HG02610 (cell line): ENCODE data around the gene RGS14.
"Not testable (repeated sequence)": the region's sequence is repeated elsewhere in the genome, so short reads cannot be mapped to it uniquely, and the experiment has no call there.

Source experiments
- ATAC-seq: cut with Tn5 transposase; IDR thresholded peaks from one replicate; pipeline ENCODE4 v1.9.1; 2021; ENCODE audit warnings: mild to moderate bottlenecking, moderate library complexity; ENCODE audit not compliant: unreplicated experiment

Gene RGS14

DNA sequence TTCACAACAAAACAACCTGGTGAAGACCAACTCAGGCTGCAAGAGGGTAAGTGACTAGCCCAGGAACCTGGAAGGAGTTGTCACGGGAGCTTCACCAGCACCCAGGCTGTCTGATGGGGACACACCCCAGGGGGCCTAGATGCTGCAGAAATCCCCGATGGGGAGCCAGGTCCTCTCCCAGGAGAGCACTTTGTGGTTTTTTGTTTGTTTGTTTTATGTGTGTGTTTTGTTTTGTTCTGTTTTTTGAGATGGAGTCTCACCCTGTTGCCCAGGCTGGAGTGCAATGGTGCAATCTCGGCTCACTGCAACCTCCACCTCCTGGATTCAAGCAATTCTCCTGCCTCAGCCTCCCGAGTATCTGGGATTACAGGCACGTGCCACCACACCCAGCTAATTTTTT lies 17.8 kb downstream of the RGS14 start:
- ATAC-seq: not testable (repeated sequence)

DNA sequence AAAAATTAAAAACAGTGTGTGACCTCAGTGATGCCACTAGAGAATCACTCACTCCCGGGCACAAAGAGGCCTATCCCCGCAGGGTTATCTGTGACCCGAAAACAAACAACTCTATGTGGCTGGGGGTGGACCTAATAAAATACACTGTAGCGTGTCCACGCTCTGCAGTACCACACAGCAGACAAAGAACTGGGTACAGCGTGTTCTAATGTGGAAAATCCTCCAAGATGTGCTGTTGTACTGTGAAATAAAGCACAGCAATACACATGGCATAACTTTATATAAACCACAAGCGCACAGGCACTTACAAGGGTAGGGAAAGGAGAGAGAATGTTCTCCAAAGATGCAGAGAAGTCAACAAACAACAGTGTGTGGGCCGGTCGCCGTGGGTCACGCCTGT lies 18.4 kb downstream of the RGS14 start:
- no peak for ATAC-seq

DNA sequence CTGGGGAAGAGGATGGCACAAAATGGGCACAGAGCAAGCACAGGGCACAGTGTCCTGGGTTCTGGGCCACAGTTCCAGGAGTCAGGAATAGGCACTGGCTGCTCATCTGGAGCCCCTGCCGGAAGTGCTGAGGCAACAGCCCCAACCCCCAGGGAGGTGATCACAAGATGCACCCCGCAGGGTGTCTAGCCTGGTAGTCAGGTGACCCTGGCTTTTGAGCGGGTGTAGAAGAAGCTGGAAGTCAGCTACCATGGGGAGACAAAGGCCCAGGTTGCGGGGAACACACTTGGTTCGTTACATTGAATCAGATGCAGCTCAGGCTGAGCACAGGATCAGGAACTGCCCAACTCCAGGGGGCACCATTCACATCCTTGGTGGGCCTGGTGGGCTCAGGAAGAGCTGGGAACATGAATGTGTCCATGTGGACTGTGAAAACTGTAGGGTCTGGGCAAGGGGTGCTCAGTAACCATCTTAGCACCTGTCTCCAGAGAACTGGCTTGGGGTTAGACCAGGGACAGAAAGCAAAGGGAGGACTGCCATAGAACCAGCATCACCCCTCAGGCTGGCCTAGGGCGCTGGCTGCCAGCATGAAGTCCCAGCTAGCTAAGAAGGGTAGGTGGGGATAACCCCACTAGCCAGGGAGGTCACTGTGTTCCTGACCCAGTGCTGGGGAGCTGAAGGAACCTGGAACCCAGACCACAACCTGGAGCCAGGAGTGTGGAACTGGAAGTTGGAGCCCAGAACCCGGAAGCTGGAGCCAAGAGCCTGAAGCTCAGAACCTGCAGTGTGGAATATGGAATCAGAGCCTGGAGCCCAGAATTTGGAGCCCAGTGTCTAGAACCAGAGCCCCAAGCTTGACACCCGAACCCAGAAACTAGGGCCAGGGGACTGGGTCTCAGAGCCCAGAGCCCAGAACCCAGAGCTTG lies 20.4 kb downstream of the RGS14 start:
- no peak for ATAC-seq

DNA sequence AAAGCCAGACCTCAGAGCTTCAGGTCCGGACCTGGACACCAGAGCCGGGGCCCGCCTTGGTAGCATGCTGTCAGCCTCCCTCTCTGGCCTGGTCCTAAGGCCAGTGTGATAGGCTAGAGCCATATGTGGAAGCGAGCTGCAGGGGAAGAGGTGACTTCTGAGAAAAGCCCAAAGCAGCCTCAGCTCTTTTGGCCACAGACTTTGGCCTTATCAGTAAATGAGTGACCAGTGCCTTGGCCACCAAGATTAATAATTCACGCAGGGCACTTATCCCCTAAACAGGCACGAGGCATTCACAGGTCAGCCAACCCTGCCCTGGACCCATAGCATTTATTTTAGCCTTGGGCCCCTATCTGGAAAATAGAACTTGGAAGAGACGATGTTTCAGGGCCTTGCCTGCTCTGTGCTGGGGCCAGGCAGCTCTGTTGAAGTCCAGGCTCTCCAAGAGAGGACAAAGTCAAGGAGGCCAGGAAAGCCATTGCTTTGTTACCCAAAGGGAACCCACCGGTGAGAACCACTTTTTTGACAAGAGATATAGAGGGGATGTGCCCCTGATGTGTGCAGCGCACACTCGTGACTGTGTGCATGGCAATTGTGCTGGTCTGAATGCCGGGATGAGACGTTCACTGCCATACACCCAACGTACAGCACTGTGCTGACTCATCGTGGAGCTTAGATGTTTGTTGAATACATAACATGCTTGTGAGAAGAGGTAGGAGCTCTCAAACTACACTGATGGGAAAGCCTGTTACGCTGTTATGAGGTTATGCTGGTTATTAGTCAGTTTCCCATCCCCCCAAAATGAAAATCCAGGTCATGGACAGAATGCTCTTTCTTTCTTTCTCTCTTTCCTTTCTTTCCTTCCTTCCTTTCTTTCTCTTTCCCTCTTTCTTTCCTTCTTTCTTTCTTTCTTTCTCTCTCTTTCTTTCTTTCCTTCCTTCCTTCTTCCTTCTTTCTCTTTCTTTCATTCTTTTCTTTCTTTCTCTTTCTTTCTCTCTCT lies 21.5 kb downstream of the RGS14 start:
- ATAC-seq: peak; percentile 76

DNA sequence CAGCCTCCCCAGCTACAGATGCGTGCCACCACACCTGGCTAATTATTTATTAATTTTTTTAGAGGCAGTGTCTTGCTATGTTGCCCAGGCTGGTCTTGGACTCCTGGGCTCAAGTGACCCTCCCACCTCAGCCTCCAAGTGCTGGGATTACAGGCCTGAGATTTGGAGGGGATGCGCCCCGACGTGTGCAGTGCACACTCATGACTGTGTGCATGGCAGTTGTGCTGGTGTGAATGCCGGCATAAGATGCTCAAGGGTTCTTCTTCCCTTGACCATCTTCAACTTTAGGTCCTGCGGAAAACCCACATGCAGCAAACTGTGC lies 23.0 kb downstream of the RGS14 start:
- ATAC-seq: no peak

DNA sequence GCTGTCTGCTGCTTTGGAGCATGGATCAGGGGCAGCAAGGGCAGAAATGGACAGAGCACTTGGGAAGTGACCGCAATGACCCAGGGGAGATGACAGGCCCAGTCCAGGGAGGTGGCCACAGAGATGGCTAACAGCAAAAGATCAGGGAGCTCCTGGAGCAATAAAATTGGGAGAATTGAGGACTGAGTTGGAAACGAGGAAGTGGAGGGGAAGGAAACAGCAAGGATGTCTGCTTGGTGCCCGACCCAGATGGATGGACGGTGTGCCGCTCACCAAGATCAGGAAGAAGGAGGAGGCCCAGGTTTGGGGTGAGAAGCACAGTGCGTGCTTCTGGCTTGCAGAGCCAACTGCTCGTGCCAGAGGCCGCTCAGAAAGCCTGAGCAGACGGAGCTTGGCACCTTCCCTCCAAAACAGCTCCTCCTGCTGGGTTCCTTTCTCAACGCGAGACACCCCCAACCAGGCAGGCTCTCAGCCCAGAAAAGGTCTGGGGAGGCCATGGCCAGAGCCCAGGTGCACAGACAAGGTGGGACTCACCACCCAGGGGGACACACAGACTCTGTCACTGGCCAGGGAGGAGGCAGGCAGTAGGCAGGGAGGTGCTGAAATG lies 24.8 kb downstream of the RGS14 start:
- no peak for ATAC-seq

DNA sequence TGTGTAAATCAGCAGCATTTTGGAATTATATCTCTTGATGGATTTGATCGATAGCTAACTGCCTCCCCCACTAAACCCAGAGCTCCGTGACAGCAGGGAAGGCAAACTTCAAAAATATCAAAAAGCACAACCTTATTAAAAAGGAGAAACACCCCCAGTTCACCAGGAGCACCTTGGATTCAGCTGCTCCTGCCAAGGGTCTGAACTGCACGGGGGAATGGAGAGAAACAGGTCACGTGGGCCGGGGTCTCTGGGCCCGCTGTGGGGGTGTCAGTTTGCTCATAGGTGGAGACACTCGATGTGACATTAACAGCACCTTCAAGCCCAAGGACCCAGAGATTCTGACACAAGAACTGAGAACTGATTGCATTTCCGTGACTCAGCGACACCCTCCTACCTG lies 25.5 kb downstream of the RGS14 start:
- ATAC-seq: no peak

DNA sequence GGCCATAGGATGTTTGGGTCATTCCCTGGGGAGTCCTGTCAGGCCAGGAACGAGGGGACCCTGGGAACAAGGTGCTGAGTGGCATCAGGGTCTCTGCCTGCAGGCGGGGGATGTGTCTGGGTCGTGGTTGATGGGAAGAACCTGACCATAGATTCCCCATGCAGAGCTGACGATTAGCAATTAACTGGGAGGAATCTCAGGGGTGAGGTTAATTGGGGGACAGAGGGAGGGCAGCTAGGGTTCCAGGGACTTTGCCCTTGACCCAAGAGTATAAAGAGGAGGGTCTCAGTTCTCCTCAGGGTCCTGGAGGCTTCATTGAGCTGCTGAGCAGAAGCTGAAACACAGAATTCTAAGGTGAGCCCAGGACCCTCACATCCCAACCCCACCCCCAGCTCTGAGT lies 26.4 kb downstream of the RGS14 start, which contains the start of gene SLC34A1:
TSS of gene SLC34A1 (plus strand) at position 301 of the 400 bp plus-strand sequence. CDS start 1,308 bp downstream, outside the sequence.
- no peak for ATAC-seq

DNA sequence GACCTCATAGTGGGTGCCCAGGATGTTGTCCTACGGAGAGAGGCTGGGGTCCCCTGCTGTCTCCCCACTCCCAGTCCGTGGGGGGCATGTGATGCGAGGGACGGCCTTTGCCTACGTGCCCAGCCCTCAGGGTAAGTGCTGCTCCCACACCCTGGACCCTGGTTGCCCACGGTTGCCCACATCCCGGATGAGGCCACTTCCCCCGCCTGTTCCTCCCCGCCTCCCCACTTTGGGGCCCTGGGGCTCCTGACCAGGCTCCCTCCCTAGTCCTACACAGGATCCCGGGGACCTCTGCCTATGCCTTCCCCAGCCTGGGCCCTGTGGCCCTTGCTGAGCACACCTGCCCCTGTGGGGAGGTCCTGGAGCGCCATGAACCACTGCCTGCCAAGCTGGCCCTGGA lies 28.0 kb downstream of the RGS14 start:
- ATAC-seq: no peak

DNA sequence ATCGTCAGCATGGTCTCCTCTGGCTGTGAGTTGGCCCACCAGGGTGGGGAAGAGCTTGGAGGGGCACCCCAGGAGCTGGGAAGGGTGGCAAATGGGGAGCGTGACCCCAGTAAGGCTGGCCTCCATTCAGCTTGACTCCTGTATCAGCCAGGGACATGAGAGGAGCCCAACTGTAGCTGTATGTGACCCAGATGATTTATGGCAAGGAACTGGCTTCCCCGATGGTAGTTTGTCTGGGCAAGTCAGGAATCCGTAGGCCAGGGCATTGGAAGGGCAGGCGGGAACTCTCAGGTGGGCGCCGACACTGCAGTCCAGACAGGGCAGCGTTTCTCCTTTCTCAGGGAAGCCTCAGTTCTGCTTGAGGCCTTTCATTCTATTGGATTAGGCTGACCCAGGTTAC lies 28.8 kb downstream of the RGS14 start:
- ATAC-seq: no peak

DNA sequence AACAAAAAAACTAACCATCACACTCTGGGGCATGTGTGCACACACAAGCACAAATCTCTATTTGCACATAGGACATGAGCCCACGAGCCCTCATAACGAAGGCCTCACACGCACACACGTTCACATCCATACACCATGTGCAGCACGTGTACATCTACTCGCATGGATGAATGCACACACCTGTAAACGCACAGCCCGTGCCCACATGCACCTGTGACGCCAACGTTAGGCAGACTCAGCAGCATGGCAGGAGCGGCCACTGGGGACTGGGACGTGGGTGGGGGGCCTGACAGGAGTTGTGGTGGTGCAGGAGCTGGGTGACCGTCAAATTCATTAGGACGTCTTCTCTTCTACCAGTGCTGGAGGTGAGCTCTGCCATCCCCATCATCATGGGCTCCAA lies 29.7 kb downstream of the RGS14 start:
- ATAC-seq: no peak

DNA sequence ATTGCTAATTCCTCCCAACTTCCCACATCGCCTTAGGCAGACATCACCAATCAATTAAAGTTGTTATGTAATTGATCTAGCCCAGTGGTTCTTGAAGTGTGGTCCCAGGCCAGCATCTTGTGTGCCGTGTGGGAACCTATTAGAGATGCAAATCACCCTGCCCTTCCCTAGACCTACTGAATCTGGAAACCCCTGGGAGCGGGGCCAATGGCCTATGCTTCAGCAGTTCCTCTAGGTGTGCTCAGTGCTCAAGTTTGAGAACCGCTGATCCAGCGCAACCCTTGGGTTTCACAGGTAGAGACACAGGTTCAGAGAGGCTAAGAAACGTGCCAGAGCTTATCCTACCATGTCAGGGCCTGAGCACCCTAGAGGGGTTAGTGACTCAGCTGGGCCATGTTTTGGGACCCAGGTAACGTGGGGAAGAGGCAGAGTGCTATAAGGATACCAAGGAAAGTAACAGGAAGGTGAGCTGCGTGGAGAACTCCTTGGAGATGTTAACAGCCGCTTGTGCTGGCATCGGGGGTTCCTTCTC lies 30.9 kb downstream of the RGS14 start:
- ATAC-seq: no peak

DNA sequence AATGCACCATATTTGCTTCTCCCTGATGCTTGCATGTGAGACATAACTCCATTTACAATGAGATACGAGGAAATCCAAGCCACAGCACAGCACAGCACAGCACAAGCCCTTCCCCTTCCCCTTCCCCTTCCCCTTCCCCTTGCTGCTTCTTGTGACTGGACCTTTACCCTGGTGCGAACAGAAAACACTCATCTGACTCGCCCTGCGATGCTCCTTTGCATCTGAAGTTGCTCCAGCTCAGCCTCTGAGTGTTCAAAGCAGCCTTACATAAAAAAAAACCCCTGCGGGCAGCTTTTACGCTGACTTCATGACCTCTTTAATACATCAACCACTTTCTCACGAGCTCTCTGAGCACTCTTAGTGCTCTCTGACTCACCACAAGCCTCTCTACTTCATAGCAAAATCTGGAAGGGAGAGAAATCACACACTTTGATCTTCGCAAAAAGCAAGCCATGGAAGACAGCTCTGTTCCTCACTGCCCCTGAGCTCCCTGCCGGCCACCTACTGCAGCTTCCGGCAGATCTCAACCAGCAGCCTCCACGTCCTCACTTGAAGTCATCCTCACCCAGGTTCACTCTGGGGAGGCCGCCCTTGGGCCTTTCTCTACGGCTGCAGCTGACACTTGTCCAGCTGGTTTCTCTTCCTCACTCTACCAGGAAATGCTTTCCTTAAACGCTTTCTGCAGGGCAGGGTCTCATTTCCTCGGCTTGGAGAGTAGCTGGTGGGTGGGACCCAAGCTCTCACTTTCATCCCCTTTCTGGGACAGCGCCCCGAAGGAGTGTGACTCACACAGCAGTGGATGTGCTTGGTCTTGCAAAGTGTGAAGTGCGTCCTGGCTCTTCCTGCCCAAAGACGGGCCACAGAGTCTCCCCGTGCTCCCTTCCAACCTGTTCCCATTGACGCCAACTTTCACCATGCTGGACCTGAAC lies 31.8 kb downstream of the RGS14 start:
- no peak for ATAC-seq

DNA sequence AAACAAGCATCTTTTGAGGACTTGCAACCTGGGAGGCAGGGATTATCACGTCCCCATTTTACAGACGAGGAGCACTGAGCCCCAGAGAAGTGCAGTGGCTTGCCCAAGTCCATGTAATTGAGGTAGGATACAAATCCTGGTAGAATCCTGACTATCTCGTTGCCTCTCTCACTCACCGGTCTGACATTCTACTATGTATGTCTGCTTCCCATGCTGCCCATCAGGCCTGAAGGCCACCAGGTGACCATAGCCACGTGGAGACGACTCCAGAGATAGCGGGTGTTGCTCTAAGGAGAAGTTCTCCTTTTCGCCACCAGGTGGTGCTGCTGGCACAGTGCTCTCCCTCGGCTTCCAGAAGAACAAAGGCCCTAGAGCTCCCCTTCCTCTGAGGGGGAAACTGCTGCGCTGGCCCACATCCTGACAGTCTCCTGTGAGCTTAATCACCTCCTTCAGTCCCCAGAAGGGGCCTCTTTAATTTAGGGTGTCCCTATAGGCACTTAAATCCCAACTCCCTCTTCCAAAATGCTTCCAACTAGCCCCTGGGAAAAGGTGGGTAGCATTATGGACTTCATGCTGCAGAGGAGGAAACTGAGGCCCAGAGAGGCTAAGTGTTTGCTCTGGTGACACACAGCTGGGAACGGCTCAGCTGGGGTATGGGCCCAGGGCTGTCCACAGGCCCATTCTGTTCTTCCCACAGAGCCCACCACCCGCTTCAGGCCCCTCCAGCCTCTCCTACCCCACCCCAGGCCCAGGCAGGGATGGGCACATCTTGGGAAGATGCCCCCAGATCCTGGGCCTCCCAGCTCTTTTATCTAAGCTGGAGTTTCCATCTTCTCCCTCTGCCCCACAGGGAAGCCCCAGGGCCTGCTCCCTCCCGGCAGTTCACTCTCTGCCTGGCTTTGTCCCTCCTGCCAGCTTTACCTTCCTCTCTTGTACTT lies 32.9 kb downstream of the RGS14 start:
- ATAC-seq: peak; percentile 42

DNA sequence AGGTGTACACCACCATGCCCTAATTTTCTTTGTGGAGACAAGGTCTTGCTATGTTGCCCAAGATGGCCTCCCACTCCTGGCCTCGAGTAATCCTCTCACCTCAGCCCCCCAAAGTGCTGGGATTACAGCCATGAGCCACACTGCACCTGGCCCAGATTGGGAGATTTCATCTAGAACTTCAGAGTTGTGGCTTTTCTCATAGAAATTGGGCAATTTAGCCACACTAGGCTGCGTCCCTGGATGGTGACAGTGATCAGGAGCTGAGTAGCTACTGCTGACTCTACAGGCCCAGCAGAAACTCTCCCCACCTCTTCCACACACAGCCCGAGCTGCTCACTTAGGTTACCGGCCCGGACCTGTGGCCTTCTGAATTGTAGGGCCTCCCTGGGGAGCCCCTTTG lies 35.0 kb downstream of the RGS14 start:
- ATAC-seq: no peak

DNA sequence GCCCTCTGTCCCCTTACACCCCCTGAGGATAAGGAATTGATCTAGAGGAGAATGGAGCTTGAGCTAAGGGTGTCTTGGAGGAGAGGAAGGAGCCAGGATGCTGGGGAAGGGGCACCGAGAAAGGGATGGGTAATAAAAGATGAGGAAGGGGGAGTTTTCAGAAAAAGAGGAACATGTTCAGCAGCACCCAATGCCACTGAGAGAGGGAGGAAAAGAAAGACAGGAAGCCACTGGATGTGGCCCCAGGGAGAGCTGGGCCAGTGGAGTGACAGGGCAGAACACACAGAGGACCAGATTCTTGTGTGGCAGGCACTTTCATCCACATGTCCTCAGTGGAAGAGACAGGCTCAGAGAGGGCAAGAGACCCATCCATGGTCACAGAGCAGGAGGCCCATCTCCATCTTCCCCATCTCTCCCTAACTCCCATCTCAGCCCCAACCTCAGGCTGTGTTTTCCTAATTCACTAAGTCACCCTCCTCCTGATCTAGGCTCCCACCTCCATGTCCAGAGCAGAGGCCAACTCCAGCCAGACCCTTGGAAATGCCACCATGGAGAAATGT lies 35.6 kb downstream of the RGS14 start:
- ATAC-seq: no peak

DNA sequence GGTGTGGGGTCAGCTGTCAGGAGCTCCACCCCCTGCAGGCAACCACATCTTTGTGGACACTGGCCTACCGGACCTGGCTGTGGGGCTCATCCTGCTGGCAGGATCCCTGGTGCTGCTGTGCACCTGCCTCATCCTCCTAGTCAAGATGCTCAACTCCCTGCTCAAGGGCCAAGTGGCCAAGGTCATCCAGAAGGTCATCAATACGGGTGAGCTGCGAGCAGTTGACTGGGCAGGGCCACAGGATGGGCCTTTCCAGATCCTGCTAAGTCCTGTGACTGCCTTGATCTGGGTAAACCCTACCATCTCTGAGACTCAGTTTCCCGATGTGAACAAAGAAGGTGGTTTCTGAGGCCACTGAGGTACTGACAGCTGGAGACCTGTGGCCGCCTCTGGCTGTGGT lies 36.3 kb downstream of the RGS14 start:
- ATAC-seq: no peak

DNA sequence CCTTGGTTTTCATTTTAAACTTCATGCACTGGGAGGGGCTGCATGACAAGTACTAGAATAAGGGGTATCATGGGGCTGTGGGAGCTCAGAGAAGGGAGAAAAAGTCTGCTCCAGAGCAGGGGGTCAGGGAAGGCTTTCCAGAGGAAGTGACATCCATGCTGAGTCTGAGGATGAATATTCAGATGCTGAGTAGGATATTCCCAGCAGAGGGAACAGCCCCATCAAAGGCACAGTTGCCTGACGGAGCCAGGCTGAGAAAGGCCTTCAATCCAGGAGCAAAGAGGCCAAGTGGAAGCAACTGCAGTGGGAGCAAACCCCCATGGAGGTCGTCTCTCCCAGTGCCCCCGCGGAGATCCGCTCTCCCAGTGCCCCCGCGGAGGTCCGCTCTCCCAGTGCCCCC lies 38.4 kb downstream of the RGS14 start:
- no peak for ATAC-seq

DNA sequence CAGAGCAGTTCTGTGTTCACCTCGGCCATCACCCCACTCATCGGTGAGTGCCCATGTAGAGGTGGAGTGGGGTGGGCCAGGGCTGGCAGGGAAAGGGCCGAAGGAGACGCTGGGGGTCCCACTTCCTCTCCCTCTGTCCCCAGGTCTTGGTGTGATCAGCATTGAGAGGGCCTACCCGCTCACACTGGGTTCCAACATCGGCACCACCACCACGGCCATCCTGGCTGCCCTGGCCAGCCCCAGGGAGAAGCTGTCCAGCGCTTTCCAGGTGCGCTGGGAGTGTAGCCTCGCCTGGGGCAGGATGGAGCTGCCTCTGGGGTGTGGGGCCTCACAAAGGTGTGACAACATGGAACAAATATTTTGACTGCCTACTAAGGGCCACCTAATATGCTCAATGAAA lies 39.1 kb downstream of the RGS14 start:
- no peak for ATAC-seq
